HG03175 (cell line): ENCODE measurements around the gene CCDC17.
"Not testable (repeated sequence)": the region's sequence is repeated elsewhere in the genome, so short reads cannot be mapped to it uniquely, and the experiment has no call there.

ENCODE experiments used
- ATAC-seq: cut with Tn5 transposase; IDR thresholded peaks from one replicate; pipeline ENCODE4 v1.9.1; 2021; ENCODE audit warnings: mild to moderate bottlenecking, moderate library complexity; ENCODE audit not compliant: unreplicated experiment

Gene CCDC17

DNA sequence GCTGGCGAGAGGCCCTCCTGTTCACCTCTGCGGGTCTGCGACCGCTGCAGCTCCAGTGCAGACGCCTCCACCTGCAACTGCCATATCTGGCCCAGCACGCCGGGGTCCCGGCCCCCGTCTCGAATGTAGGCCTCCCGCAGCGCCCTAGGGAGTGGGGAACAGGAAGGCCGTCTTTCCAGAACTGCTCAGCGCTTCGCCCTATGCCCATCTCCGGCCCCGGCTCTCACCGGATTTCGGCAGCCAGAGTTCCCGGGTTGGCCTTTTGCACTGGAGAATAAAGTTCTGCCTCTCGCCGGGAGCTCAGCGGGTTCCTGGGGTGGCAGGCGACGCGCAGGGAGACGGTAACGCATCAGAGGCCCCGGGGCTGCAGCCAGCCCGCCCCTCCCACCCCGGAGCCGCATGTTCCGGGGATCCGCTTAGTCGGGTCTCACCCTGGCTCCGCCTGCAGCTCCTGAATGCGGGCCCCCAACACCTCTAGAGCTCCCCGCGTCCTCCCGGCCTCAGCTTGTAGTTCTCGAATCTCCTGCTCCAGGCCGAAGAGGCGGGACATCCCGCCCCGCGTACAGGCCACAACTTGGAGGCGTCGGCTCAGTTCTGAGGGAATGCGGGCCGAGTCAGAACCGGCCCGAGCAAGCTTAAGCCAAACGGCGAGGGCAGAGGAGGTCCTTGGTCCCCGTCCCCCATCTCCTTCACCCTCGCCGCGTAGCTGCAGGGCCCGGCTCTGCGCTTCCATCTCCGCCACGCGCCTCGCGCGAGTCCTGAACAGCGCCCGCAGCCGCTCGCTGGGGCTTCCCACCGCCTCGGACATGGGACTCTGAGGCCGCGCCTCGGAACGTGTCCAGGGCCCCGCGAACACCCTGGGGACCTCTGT lies 1.1 kb downstream of the CCDC17 start:
- ATAC-seq, result no peak

DNA sequence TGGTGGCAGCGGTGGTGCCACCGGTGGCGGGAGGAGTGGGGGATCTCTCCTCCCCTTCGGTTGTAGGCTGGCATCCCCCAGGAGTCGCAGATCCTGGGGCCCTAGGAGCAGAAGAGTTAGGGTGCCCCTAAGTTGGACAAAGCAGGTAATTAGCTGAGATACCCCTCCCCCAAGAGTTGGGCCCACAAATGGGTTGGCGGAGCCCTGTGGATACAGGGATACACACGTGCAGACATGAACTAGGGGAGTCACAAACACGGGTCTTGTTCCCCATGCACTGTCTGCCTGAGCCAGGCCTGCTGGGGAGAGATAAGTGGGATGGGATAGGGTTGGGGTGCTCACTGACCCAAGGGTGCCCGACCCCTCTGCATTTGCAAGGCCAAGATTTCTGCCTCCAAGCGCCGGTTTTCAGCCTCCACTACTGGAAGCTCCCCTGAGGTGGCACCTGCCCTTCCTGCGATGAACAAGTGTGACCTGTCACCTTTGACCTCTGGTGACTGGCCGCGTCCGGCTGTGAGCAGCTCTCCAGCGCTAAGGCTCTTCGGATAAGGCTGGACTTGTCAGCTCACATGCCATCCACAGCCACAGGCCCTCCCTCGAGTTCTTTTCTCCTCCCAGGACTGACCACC lies 1.8 kb downstream of the CCDC17 start:
- no peak for ATAC-seq

DNA sequence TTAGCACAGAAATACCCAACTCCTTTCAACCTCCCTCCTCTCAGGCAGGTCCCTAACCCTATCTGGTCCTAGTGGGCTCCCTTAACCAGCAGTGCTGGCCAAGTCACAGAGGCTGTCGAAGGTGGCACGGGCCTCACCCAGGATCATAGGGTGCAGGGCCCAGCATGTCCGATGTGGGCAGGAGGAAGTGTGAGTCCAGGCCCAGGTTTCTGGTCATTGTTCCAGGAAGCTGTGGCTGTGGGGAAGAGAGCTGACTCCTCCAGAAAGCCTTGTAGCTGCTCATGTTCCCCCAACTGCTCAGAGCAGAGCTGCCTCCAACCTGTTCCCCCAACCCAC lies 2.4 kb downstream of the CCDC17 start:
- ATAC-seq, result no peak

DNA sequence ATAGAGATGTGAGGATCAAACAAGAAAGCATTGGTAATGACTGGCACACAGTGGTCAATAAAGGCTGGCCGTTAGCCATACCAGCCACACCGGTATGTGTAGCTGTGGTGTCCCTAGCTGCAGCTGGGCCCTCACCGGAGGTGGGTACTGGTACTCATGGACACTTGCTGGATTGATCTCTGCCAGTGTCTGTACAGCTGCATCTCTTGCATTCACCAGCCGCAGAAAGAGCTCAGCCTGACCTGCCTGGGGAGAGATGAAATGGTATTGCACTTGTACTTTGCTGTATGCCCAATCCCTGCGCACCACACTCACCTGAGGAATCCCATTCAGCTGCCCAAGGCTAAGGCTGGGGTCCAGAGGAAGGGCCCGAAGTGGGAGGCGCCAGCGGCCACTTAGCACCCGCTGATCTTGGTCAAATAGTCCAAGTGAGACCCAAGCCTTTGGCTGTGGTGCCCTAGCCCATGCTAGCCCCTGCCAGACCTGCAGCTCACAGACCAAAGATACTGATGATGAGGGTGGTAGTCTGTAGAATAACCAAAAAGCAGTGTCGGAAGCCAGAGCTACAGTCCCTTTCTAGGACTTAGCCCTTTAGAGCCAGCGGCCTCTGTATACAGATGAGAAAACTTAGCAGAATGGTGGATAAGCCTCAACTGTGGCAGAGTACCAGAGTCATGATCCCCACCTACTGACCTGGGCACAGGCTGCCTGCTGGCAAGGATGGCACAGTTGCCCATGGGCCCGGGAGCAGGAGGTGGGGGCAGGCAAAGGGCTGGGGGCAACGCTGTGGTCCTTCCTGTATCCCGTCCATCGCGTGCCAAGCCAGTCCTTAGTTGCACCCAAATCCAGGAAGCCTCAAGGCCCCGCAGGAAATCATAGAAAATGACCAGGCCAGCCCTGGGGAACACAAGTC lies 3.0 kb downstream of the CCDC17 start:
- ATAC-seq, result no peak

DNA sequence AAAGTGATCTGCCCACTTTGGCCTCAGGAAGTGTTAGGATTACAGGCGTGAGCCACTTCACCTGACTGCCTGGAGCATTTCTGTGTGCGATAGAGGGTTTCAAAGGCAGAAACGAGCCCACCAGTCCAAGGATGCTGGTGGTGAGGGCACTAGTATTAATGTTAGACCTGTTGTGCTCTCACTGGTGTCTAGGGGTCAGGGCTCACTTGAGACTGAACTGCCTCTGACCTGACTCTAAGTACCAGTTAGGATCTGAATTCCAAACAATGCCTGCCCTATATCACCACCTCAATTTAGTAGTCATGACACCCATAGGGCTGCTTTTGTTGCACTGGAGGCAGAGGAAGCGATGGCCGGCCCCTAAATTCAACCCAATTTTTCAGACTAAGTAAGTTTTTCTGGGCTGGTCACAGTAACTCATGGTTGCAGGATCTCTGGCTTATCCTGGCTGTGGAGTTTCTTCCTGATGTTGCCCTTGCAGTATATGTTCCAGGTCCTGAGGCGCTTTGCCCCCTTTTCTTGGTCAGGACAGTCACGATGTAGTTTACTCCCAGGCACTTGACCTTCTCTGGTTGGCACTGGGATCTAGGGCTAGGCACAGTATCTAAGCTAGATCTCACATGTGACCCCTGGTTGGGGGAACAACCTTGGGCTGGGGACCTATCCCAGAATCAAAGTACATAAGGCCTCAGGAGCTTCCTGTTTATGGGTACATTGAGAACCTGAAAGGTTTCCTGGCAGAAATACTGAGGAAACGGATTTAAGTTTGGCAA lies 4.5 kb downstream of the CCDC17 start:
- no peak for ATAC-seq

DNA sequence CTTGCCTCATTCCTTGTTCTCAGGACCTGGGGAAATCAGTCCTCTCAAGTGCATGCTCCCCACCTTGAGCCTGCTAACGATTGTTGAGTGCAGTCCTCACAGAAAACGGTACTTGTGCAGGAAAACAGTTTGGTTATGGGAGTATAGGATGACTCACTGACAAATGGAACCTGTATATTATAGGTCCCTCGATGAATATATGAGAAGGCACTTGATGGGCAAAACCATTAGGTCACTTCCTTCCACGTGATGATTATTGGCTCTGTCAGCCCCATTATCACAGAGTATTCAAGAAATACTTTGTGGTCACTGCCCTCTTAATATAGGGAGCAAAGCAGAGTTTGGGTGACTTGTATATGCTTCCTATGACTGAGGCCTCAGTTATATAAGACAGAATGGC lies 6.2 kb downstream of the CCDC17 start:
- no peak for ATAC-seq

DNA sequence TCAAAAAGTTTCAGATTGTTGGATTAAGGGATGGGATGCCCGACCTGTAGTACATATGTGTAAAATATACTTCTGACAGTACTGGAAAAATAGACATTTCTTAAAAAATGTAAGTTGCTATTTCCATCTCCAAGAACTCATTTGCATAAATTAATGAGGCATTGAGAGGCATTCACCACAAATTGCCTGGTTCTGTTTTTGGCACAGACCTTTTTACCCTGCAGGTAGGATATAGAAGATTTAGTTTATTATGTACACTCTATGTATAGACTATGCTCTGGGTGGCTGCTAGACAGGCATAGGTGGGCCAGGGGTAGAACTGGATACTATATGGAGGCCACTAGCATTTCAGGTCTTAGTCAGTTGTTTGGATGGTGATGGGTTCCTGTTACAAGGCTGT lies 8.0 kb downstream of the CCDC17 start:
- no peak for ATAC-seq

DNA sequence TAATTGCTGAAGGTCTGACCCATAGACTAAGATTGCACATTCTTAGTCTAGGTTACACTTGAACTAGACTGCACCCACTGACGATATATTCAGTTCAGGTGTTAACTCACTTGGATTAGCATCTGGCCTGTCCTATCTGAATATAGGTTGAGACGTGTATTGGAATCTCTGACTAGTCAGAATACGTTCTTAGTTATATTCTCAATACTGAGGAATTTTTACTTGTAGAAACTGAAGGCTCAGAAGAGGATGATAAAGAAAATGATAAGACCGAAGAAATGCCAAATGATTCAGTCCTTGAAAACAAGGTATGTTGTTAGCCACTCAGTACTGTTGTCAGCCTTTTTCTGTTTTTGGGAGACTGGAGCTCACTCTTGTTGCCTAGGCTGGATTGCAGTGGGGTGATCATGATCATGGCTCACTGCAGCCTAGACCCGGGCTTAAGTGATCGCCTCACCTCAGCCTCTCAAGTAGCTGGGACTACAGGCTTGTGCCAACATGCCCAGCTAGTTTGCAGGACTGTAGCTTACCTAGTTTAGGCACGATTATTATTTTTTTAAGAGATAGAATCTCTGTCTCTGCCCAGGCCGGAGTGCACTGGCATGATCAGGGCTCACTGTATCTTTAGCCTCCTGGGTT lies 10.8 kb downstream of the CCDC17 start:
- no peak for ATAC-seq

DNA sequence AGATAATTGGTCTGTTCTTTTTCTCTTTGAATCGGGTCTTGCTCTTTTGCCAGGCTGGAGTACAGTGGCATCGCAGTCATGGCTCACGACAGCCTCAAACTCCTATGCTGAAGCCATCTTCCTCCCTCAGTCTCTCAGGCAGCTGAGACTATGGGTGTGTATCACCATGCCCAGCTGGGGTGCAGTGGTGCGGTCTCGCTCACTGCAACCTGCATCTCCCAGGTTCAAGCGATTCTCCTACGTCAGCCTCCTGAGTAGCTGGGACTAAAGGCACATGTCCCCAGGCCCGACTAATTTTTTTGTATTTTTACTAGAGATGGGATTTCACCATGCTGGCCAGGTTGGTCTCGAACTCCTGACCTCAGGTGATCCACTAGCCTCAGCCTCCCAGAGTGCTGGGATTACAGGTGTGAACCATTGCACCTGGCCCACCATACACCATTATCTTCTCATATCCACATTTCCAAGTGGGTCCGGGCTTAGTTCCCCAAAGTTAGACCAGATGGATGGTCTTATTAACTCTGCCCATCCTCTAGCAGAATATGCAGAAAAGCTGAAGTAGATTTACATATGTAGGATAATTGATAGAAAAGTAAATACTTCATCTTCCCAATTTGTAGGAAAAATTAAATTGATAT lies 13.1 kb downstream of the CCDC17 start:
- no peak for ATAC-seq

DNA sequence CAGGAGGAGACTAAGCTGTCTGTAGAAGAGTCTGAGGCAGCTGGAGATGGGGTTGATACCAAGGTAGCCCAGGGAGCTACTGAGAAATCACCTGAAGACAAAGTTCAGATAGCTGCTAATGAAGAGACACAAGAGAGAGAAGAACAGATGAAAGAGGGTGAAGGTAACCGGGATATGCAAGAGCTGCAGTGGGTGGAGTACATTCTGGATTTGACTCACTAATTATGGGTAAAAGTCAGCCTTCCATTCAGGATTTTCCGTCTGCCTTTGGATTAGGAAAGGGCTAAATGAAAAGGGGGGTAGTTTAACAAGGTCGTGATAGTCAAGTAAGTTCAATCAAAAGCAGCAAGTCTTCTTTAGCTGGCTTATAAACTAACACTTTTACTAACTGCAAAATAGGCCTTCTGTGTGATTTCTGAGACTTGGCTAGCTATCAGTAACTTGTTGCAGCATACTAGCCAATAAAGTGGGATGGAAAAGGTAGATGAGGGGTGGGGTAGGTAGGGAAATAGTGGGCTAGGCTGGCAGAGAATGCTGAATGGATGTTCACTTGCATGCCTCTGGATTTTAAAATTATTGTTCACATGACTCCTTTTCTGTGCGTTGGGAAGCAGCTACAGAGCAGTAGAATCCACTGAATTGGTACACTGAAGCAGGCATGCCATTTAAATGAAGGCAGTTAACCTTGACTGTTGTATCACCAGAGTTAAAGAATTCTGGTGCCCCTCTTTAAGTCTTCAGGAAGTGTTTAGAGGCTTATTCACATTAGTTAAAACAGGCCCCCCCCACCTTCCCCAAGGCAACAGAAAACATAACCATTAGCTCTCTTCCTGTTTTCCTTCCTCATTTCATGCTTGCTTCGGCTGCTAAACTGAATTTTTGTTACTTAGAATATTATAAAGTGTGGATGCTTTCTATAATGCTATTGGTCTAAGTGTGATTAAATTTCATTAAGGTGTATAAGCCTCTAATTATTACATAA lies 15.4 kb downstream of the CCDC17 start:
- ATAC-seq, result no peak

DNA sequence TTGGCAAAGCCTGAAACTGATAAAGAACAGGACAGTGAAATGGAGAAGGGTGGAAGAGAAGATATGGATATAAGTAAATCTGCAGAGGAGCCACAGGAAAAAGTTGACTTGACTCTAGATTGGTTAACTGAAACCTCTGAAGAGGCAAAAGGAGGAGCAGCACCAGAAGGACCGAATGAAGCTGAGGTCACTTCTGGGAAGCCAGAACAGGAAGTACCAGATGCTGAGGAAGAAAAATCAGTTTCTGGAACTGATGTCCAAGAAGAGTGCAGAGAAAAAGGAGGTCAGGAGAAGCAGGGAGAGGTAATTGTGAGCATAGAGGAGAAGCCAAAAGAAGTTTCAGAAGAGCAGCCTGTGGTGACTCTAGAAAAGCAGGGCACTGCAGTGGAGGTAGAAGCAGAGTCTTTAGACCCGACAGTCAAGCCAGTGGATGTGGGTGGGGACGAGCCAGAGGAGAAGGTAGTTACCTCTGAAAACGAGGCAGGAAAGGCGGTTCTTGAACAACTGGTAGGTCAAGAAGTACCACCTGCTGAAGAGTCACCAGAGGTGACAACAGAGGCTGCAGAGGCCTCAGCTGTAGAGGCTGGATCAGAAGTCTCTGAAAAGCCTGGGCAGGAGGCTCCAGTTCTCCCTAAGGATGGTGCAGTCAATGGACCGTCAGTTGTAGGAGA lies 16.3 kb downstream of the CCDC17 start:
- no peak for ATAC-seq

DNA sequence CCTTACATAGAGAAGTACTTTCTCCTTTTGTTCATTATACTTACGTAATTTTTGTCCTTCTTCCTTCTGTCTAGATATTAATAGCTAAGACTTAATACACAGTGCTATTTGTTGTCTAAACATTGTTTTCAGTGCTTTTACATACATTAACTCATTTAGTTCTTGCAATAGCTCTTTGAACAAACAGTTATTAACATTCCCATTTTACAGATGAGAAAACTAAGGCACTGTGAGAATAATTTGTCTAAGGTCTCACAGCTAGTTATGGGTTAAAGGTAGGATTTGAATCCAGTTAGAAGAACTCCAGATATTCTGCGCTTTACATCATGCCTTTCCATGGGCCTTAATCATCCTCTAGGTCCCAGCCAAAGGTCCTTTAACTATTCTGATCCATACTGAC lies 19.6 kb downstream of the CCDC17 start:
- no peak for ATAC-seq

DNA sequence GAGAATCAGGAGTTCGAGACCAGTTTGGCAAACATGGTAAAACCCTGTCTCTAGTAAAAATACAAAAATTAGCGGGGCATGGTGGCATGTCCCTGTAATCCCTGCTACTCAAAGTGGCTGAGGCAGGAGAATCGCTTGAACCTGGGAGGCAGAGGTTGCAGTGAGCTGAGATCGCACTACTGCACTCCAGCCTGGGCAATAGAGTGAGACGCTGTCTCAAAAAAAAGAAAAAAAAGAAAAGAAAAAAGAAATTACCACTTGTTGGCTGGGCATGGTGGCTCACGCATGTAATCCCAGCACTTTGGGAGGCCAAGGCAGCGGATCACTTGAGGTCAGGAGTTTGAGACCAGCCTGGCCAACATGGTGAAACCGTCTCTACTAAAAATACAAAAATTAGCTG lies 27.1 kb downstream of the CCDC17 start:
- not testable (repeated sequence) for ATAC-seq

DNA sequence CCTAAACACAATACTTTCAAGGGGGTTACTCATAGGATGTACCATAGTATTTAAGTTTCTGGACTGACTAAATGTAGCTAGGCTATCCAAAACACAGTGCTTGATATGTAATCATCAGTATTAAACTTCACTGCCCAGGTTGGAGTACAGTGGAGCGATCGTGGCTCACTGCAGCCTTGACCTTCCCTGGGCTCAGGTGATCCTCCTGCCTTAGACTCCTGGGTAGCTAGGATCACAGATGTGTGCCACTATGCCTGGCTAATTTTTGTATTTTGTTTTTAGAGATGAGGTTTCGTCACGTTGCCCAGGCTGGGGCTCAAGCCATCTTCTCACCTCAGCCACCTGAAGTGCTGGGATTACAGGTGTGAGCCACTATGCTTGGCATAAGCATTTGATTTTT lies 29.4 kb downstream of the CCDC17 start:
- no peak for ATAC-seq

DNA sequence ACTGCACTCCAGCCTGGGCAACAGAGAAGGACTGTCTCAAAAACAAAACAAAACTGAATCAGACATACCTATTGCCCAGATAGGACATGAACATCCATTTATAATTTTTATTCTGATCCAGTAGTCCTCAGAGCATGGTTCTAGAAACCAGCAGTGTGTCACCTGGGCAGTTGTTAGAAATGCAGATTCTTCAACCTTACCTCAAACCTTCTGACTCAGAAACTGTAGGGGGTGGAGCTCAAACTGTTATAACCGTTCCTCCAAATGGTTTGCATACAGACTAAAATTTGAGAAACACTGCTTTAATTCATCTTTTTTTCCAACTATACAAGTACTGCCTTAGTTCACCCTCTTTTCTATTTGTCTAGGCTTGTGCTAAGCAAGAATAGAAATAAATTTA lies 34.0 kb downstream of the CCDC17 start:
- no peak for ATAC-seq

DNA sequence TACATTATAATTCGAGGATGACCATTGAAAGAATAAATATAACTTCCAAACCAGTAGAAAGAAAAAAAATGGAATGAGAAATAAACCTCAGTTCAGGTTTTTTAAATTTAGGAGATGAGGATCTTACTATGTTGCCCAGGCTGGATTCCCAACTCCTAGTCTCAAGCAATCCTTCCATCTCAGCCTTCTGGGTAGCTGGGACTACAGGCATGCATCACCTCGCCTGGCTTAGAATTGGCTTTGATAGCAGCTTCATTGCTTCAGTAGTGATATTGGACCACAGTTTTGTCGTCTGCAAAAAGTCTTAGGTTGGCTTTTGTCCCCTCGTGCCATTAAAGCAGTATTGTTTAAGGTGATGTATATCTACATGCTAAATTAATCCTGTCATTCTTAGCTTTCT lies 37.1 kb downstream of the CCDC17 start:
- no peak for ATAC-seq

DNA sequence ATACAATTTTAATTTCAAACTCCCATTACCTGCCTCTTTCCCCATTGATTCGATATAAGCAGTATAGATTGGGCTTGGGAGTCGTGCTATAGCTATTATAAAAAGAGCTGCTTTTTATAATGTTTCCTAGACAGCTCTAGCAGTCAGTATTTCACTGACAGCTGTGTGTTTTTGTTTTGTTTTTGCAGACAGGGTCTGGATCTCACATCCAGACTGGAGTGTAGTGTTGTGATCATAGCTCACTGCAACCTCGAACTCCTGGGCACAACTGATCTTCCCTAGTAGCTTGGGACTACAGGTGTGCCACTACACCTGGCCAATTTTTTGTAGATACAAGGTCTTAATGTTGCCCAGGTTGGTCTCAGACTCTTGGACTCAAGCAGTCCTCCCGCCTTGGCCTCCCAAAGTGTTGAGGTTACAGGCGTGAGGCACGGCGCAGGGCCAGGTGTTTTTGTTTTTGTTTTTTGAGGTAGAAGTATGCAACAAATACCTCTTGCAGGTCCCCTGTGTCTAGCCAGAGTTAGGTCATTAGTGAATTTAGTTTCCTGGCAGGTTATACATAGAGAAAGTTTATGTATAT lies 38.3 kb downstream of the CCDC17 start:
- ATAC-seq, result no peak

DNA sequence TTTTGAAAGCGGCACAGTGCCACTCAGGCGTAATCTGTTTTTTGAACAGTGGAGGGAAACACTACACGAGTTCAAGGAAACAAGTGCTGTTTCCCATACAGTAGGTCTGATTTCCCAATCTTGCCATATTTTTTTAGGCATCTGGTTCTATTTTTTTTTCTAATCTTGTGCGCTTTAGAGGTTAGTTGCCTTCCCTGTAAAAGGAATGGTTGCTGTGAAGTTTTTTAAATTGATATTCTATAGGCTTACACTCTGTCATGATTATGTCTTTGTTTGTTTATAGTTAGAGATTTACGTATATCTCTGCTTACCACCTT lies 38.8 kb downstream of the CCDC17 start:
- ATAC-seq, result no peak
